ENCODE data around the gene NSRP1.

The NSRP1 gene

GRCh38 chr17:30186761-30187160, 70.1 kb downstream of the NSRP1 start:
- Histone ChIP-seq H3K4me1 (ENCODE audit: control insufficient read depth, low read length) (no peaks in the 10 kb centered on the region), H3K9me3 (ENCODE audit: control insufficient read depth, insufficient read depth, low read length) (no peaks in the 10 kb centered on the region), H3K36me3 (ENCODE audit: control insufficient read depth, low read length) (peaks cover 47% of the 10 kb centered on the region), H3K79me2 (ENCODE audit: control insufficient read depth, low read length) (no peaks in the 10 kb centered on the region), H3K9me2 (replicated peaks; ENCODE audit: control insufficient read depth, low read length) (no peaks in the 10 kb centered on the region), H3K27me3 (ENCODE audit: control insufficient read depth, low read length) (no peaks in the 10 kb centered on the region), H3K27ac (ENCODE audit: low read depth, low read length) (no peak overlapping the region), H4K20me1 (ENCODE audit: control insufficient read depth, insufficient read depth, low read depth, low read length) (no peaks in the 10 kb centered on the region), H3K4me3 (ENCODE audit: low read length) (no peak overlapping the region), H3K4me2 (ENCODE audit: low read length) (no peak overlapping the region), H3F3A (ENCODE audit: control insufficient read depth, insufficient read depth) (peaks cover 15% of the 10 kb centered on the region)
- TF ChIP-seq EZH2phosphoT487 (IDR thresholded peaks at IDR 0.05; ENCODE audit: borderline replicate concordance, low read length) (no peak), CTCF (IDR thresholded peaks at IDR 0.05; ENCODE audit: low read depth, low read length, poor library complexity, severe bottlenecking) (no peak)

GRCh38 chr17:30187573-30187972, 71.0 kb downstream of the NSRP1 start:
- H3K9me2 ChIP-seq (replicated peaks; ENCODE audit: control insufficient read depth, low read length) = no peaks in the 10 kb centered on the region
- H3F3A ChIP-seq (ENCODE audit: control insufficient read depth, insufficient read depth) = peaks cover 15% of the 10 kb centered on the region
- no peaks in the 10 kb centered on the region for H3K4me1 ChIP-seq (ENCODE audit: control insufficient read depth, low read length)
- TF ChIP-seq CTCF (IDR thresholded peaks at IDR 0.05; ENCODE audit: low read depth, low read length, poor library complexity, severe bottlenecking) (no peak), EZH2phosphoT487 (IDR thresholded peaks at IDR 0.05; ENCODE audit: borderline replicate concordance, low read length) (no peak)
- no peak overlapping the region for H3K27ac ChIP-seq (ENCODE audit: low read depth, low read length)
- H3K4me3 ChIP-seq (ENCODE audit: low read length) = no peak overlapping the region
- peaks cover 41% of the 10 kb centered on the region for H3K36me3 ChIP-seq (ENCODE audit: control insufficient read depth, low read length)
- H3K27me3 ChIP-seq (ENCODE audit: control insufficient read depth, low read length) = 0 out of 2 replicates have a peak, but pooled peaks cover 2% of the 10 kb centered on the region
- no peak overlapping the region for H3K4me2 ChIP-seq (ENCODE audit: low read length)
- H3K79me2 ChIP-seq (ENCODE audit: control insufficient read depth, low read length) = no peaks in the 10 kb centered on the region
- H4K20me1 ChIP-seq (ENCODE audit: control insufficient read depth, insufficient read depth, low read depth, low read length) = no peaks in the 10 kb centered on the region
- no peaks in the 10 kb centered on the region for H3K9me3 ChIP-seq (ENCODE audit: control insufficient read depth, insufficient read depth, low read length)

GRCh38 chr17:30188211-30188939, 71.8 kb downstream of the NSRP1 start:
- Histone ChIP-seq H4K20me1 (ENCODE audit: control insufficient read depth, insufficient read depth, low read depth, low read length) (no peaks in the 10 kb centered on the region), H3K27me3 (ENCODE audit: control insufficient read depth, low read length) (peaks cover 8% of the 10 kb centered on the region), H3K4me1 (ENCODE audit: control insufficient read depth, low read length) (no peaks in the 10 kb centered on the region), H3K4me2 (ENCODE audit: low read length) (no peak overlapping the region), H3K36me3 (ENCODE audit: control insufficient read depth, low read length) (peaks cover 35% of the 10 kb centered on the region), H3K9me3 (ENCODE audit: control insufficient read depth, insufficient read depth, low read length) (no peaks in the 10 kb centered on the region), H3K4me3 (ENCODE audit: low read length) (no peak overlapping the region), H3F3A (ENCODE audit: control insufficient read depth, insufficient read depth) (peaks cover 15% of the 10 kb centered on the region), H3K9me2 (replicated peaks; ENCODE audit: control insufficient read depth, low read length) (no peaks in the 10 kb centered on the region), H3K27ac (ENCODE audit: low read depth, low read length) (no peak overlapping the region), H3K79me2 (ENCODE audit: control insufficient read depth, low read length) (no peaks in the 10 kb centered on the region)
- no peak for TF ChIP-seq CTCF (IDR thresholded peaks at IDR 0.05; ENCODE audit: low read depth, low read length, poor library complexity, severe bottlenecking)
- TF ChIP-seq EZH2phosphoT487 (IDR thresholded peaks at IDR 0.05; ENCODE audit: borderline replicate concordance, low read length) = no peak

All from DOHH2 (cell line).